GM12878 (cell line): ENCODE results near the gene PPP1R12B. TPM values are rescaled to one million over a fixed set of nuclear protein-coding genes. Genes with fewer than 3 reads are reported as not detected.

Experiments used
- ATAC-seq: fragments of 200-7000 bp; cut with Tn5 transposase; 3 replicates; pipeline ENCODE4 v1.9.1; 2020; ENCODE audit warnings: mild to moderate bottlenecking, moderate library complexity
- BruUV-seq: library from RNA; stranded (reverse); fragments of 400-500 nt; replicated peaks from 2 replicates; lab custom pipeline; 2021; lab: Mats Ljungman, UMichigan
- CTCF ChIA-PET: fragments of 300-600 bp; sonication (Branson Sonifier 250); formaldehyde crosslinking; extraction: SDS; loops from one replicate; lab custom pipeline; 2021; ENCODE audit warnings: inconsistent platforms; lab: Yijun Ruan, JAX
- POLR2A ChIA-PET: fragments of 350-600 bp; formaldehyde crosslinking; extraction: SDS; loops from one replicate; lab custom pipeline; 2021; ENCODE audit warnings: inconsistent platforms; lab: Charles Lee
- RAD21 ChIA-PET: fragments of 300-600 bp; sonication (Branson Sonifier 250); formaldehyde crosslinking; loops from one replicate; lab custom pipeline; 2023; ENCODE audit warnings: antibody characterized with exemption; ENCODE audit not compliant: unreplicated experiment; lab: Charles Lee
- SMC1A ChIA-PET: fragments of 300-600 bp; sonication (Branson Sonifier 250); formaldehyde crosslinking; loops from one replicate; lab custom pipeline; 2023; ENCODE audit not compliant: unreplicated experiment, uncharacterized antibody; lab: Charles Lee
- DNase-seq: peaks from one replicate; pipeline ENCODE4 v3.0.0-alpha.2; 2011; ENCODE audit warnings: low read depth, low spot score
- FAIRE-seq: peaks from 3 replicates; lab custom pipeline; 2011; peaks lifted over from hg19 to GRCh38; lab: Jason Lieb, UNC
- H2AFZ ChIP-seq: 2 replicates; pipeline ENCODE4 v1.6.0; 2011; ENCODE audit warnings: low read depth, low read length, control low read depth; ENCODE audit not compliant: control insufficient read depth
- H3K27ac ChIP-seq: 2 replicates; pipeline ENCODE4 v1.5.1; 2011; ENCODE audit warnings: control low read depth; ENCODE audit not compliant: control insufficient read depth, insufficient read depth
- H3K27me3 ChIP-seq, 2 experiments: replicated peaks in 1 of 2; 2 replicates each; pipeline versions ENCODE4 v1.6.0 to v1.6.1; 2011; ENCODE audit warnings: low read length in 1 of 2; ENCODE audit not compliant: control insufficient read depth in 2 of 2, insufficient read depth in 2 of 2
- H3K36me3 ChIP-seq, 2 experiments: 2 replicates each; pipeline ENCODE4 v1.5.1; 2011; ENCODE audit warnings: low read length in 1 of 2; ENCODE audit not compliant: control insufficient read depth in 2 of 2, insufficient read depth in 2 of 2
- H3K4me1 ChIP-seq: 2 replicates; pipeline ENCODE4 v1.6.1; 2011; ENCODE audit warnings: mild to moderate bottlenecking, low read length, moderate library complexity, mixed read lengths; ENCODE audit not compliant: control insufficient read depth, insufficient read depth
- H3K4me2 ChIP-seq: 2 replicates; pipeline ENCODE4 v1.6.0; 2011; ENCODE audit warnings: control low read depth; ENCODE audit not compliant: control insufficient read depth, insufficient read depth
- H3K4me3 ChIP-seq: fragments of 200-600 bp; sonication (generic); 2 replicates; pipeline ENCODE4 v1.5.1; 2016
- H3K79me2 ChIP-seq: 2 replicates; pipeline ENCODE4 v1.6.0; 2011; ENCODE audit warnings: low read length; ENCODE audit not compliant: control insufficient read depth, insufficient read depth
- H3K9ac ChIP-seq: 2 replicates; pipeline ENCODE4 v1.8.0; 2011; ENCODE audit warnings: low read length, control low read depth, mixed read lengths; ENCODE audit not compliant: control insufficient read depth, insufficient read depth
- H3K9me3 ChIP-seq: replicated peaks from 3 replicates; pipeline ENCODE4 v1.5.1; 2011; ENCODE audit warnings: mild to moderate bottlenecking, low read length; ENCODE audit not compliant: control insufficient read depth, insufficient read depth
- H4K20me1 ChIP-seq: 2 replicates; pipeline ENCODE4 v1.6.0; 2011; ENCODE audit not compliant: control insufficient read depth, insufficient read depth
- ATF7 ChIP-seq: fragments of 450-650 bp; IDR thresholded peaks from 2 replicates; pipeline ENCODE4 v1.6.1; 2016; ENCODE audit warnings: low read depth, mild to moderate bottlenecking
- CBX3 ChIP-seq: fragments of 200-600 bp; sonication (generic); IDR thresholded peaks from 2 replicates; pipeline ENCODE4 v1.6.1; 2016; ENCODE audit warnings: low read depth, borderline replicate concordance
- CBX5 ChIP-seq: sonication (generic); IDR thresholded peaks from 2 replicates; pipeline ENCODE4 v1.6.1; 2016; ENCODE audit warnings: low read depth, moderate library complexity, mild to moderate bottlenecking, inconsistent platforms
- CTCF ChIP-seq, 3 experiments: IDR thresholded peaks in 2 of 3; conservative IDR thresholded peaks in 1 of 3; 2 replicates each; pipeline ENCODE4 v1.5.1; 2011; ENCODE audit warnings: low read depth in 3 of 3, low read length in 3 of 3, mild to moderate bottlenecking in 3 of 3, control low read depth in 2 of 3, moderate library complexity in 2 of 3, inconsistent platforms in 1 of 3, mixed read lengths in 1 of 3; ENCODE audit not compliant: control insufficient read depth in 2 of 3, insufficient read depth in 1 of 3; ENCODE audit errors: extremely low read depth in 1 of 3
- FOXM1 ChIP-seq: IDR thresholded peaks from 2 replicates; pipeline ENCODE4 v1.6.1; 2012; ENCODE audit warnings: low read depth, mild to moderate bottlenecking, inconsistent platforms, low read length, moderate library complexity
- IRF5 ChIP-seq: fragments of 450-650 bp; IDR thresholded peaks from 2 replicates; pipeline ENCODE4 v1.6.1; 2017; ENCODE audit warnings: borderline replicate concordance
- MEF2B ChIP-seq: fragments of 450-650 bp; IDR thresholded peaks from 2 replicates; pipeline ENCODE4 v1.6.1; 2018; ENCODE audit warnings: mild to moderate bottlenecking, moderate library complexity; ENCODE audit not compliant: partially characterized antibody, poor library complexity, severe bottlenecking
- NKRF ChIP-seq: fragments of 450-650 bp; conservative IDR thresholded peaks from 2 replicates; pipeline ENCODE4 v1.6.1; 2017; ENCODE audit warnings: mild to moderate bottlenecking, moderate library complexity
- PAX5 ChIP-seq: IDR thresholded peaks from 2 replicates; pipeline ENCODE4 v1.6.1; 2011; ENCODE audit warnings: low read depth, low read length, borderline replicate concordance
- PRDM15 ChIP-seq: fragments of 450-650 bp; formaldehyde crosslinking; IDR thresholded peaks from 2 replicates; pipeline ENCODE4 v1.4.0; 2020; ENCODE audit warnings: mild to moderate bottlenecking, moderate library complexity
- SIN3A ChIP-seq: IDR thresholded peaks from 2 replicates; pipeline ENCODE4 v1.6.1; 2012; ENCODE audit warnings: low read depth, low read length, improper control_type of control experiment
- SMARCA5 ChIP-seq: fragments of 450-650 bp; IDR thresholded peaks from 2 replicates; pipeline ENCODE4 v1.6.1; 2017; ENCODE audit warnings: mild to moderate bottlenecking
- SP1 ChIP-seq: IDR thresholded peaks from one replicate; pipeline ENCODE4 v1.6.1; 2011; ENCODE audit warnings: low read depth, low read length
- WRNIP1 ChIP-seq: IDR thresholded peaks from 2 replicates; pipeline ENCODE4 v1.6.1; 2011; ENCODE audit warnings: low read depth, low read length, improper control_type of control experiment, borderline replicate concordance
- whole genome bisulfite sequencing: methylation state at CpG from one replicate; pipeline ENCODE4 v1.1.6; 2016; ENCODE audit warnings: low lambda C conversion rate; ENCODE audit not compliant: insufficient replicate concordance, insufficient coverage; ENCODE audit errors: missing lambda C conversion rate; 5-methylcytosine and 5-hydroxymethylcytosine counted together
- in situ Hi-C: fragments of 300-500 bp; cut with MboI; formaldehyde crosslinking; loops from 9 replicates; pipeline ENCODE4 v1.14.3; 2018; ENCODE audit warnings: mixed read lengths
- intact Hi-C: fragments of 100-400 bp; cut with micrococcal nuclease; formaldehyde crosslinking; loops from one replicate; pipeline ENCODE4 v1.14.2; 2022; ENCODE audit not compliant: unreplicated experiment
- polyA plus RNA-seq, 11 experiments: library from polyadenylated mRNA; depleted of rRNA in 4 of 11; unstranded in 6 of 11; stranded (reverse) in 5 of 11; fragments of >200 nt; fragmentation: Nextera tagmentation in 4 of 11; fragmentation: Illumina TruSeq in 1 of 11; extraction: Ambion mirVana in 4 of 11; extraction: Trizol in 1 of 11; gene quantifications; 1 replicate in 1 of 11; 2 replicates in 10 of 11; pipeline versions ENCODE4 v1.2.1 to v1.2.3, GENCODE V29; 2011 to 2016; ENCODE audit warnings: inconsistent platforms in 2 of 11, missing spikeins in 2 of 11, low read depth in 1 of 11
- total RNA-seq, 4 experiments: library from RNA; depleted of rRNA in 3 of 4; stranded (reverse); fragments of >200 nt in 3 of 4; fragmentation: Illumina TruSeq in 1 of 4; extraction: Trizol in 1 of 4; gene quantifications; 2 replicates each; pipeline versions ENCODE4 v1.2.1 to v1.2.3, GENCODE V29; 2013 to 2021

The PPP1R12B gene
- total and polyA plus RNA-seq, 10 of the 15 experiments (the other 5 are each of a cell fraction or from before 2014, with no cell fraction given) = 0.29 to 9.4 (median 4.7) TPM

- no peak overlapping the region for H3K9ac ChIP-seq
- H3K4me2 ChIP-seq = no peak overlapping the region
- in situ Hi-C loops = no loop called here
- H3K27me3 ChIP-seq = no peaks in the 10 kb centered on the region
- no peaks in the 10 kb centered on the region for H3K9me3 ChIP-seq
- ChIA-PET RAD21 (interaction anchor here (1.1 kb wide), 1 partner anchor 34 kb away, joined by 3 read pairs; no protein-coding TSS in a partner anchor), SMC1A (interaction anchor here (2.2 kb wide), 1 partner anchor 10 kb away, joined by 6 read pairs; no protein-coding TSS in a partner anchor), POLR2A (no interaction called here), CTCF (no interaction called here)
- no peak overlapping the region for H3K4me3 ChIP-seq
- H4K20me1 ChIP-seq = no peaks in the 10 kb centered on the region
- 71% methylated on average over 2 of the region's 2 CpGs for WGBS
- no TSS peak for BruUV-seq
- ATAC-seq (no peak), DNase-seq (no peak), FAIRE-seq (no peak)
- H3K36me3 ChIP-seq = no peaks in the 10 kb centered on the region
- no peaks in the 10 kb centered on the region for H3K79me2 ChIP-seq
- H3K27ac ChIP-seq = no peak overlapping the region
- H3K4me1 ChIP-seq = no peaks in the 10 kb centered on the region
- H2AFZ ChIP-seq = no peak overlapping the region
- intact Hi-C loops = no loop called here
- TF ChIP-seq CBX5 (no peak), CBX3 (no peak), ATF7 (no peak), NKRF (no peak), FOXM1 (no peak), IRF5 (no peak), PRDM15 (CRISPR knock-in tag) (no peak), SIN3A (no peak), WRNIP1 (no peak), CTCF (IDR thresholded peaks at IDR 0.05 in 2 of 3, conservative IDR thresholded peaks at IDR 0.05 in 1 of 3; ENCODE audit: control insufficient read depth in 2 of 3, extremely low read depth in 1 of 3, insufficient read depth in 1 of 3, low read depth in 3 of 3, low read length in 3 of 3) (no peak), SP1 (no peak), PAX5 (no peak), SMARCA5 (no peak), MEF2B (no peak)
Measured at GRCh38 chr1:202540448-202540847, 191.9 kb downstream of the PPP1R12B start.
